ENCODE measurements around the gene MBOAT2. TPM values are rescaled to one million over a fixed set of nuclear protein-coding genes. Genes with fewer than 3 reads are reported as not detected.
"Not testable (repeated sequence)": the region's sequence is repeated elsewhere in the genome, so short reads cannot be mapped to it uniquely, and the experiment has no call there.

The MBOAT2 gene
- total and polyA plus RNA-seq, 2 of the 13 experiments (the other 11 are each of a cell fraction or from before 2014, with no cell fraction given): 0.11 to 0.36 TPM

- no TSS peak for BruUV-seq (replicated peaks)
- no peak overlapping the region for H3K27ac ChIP-seq (ENCODE audit: extremely low read length, insufficient read depth, low read length)
- POLR2A ChIA-PET: no interaction called here
- FAIRE-seq (no peak), DNase-seq (ENCODE audit: low spot score) (no peak), ATAC-seq (no peak)
- TF ChIP-seq REST (IDR thresholded peaks at IDR 0.05; ENCODE audit: borderline replicate concordance in 1 of 2, low read depth in 1 of 2, low read length in 2 of 2): no peak
- TF ChIP-seq, protein P1, sequence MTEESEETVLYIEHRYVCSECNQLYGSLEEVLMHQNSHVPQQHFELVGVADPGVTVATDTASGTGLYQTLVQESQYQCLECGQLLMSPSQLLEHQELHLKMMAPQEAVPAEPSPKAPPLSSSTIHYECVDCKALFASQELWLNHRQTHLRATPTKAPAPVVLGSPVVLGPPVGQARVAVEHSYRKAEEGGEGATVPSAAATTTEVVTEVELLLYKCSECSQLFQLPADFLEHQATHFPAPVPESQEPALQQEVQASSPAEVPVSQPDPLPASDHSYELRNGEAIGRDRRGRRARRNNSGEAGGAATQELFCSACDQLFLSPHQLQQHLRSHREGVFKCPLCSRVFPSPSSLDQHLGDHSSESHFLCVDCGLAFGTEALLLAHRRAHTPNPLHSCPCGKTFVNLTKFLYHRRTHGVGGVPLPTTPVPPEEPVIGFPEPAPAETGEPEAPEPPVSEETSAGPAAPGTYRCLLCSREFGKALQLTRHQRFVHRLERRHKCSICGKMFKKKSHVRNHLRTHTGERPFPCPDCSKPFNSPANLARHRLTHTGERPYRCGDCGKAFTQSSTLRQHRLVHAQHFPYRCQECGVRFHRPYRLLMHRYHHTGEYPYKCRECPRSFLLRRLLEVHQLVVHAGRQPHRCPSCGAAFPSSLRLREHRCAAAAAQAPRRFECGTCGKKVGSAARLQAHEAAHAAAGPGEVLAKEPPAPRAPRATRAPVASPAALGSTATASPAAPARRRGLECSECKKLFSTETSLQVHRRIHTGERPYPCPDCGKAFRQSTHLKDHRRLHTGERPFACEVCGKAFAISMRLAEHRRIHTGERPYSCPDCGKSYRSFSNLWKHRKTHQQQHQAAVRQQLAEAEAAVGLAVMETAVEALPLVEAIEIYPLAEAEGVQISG (CRISPR knock-in tag; IDR thresholded peaks at IDR 0.05): no peak
- TF ChIP-seq TOPORS (CRISPR knock-in tag; IDR thresholded peaks at IDR 0.05): no peak
- peaks cover 8% of the 10 kb centered on the region for H3K9me3 ChIP-seq (ENCODE audit: low read length)
- no peak overlapping the region for H3K9ac ChIP-seq (ENCODE audit: insufficient read depth, low read depth, low read length)
- H2AFZ ChIP-seq (ENCODE audit: low read length): no peak overlapping the region
- H3K4me1 ChIP-seq (ENCODE audit: insufficient read depth, low read length): no peaks in the 10 kb centered on the region
- no peaks in the 10 kb centered on the region for H3K79me2 ChIP-seq (ENCODE audit: insufficient read depth, low read length)
- no peaks in the 10 kb centered on the region for H3K36me3 ChIP-seq (replicated peaks in 1 of 2; ENCODE audit: control insufficient read depth in 1 of 2, insufficient read depth in 2 of 2, low read length in 2 of 2)
- no peak overlapping the region for H3K4me2 ChIP-seq (ENCODE audit: low read depth, low read length)
- CTCF ChIA-PET (ENCODE audit: low intra/inter-chr PET ratio, low total read pairs): no interaction called here
- peaks cover 0 to 6% of the 10 kb centered on the region in 2 experiments; a peak in 2 of 5 replicates for H3K27me3 ChIP-seq (ENCODE audit: control insufficient read depth in 1 of 2, insufficient read depth in 2 of 2, low read length in 2 of 2)
- intact Hi-C loops (cut with micrococcal nuclease; ENCODE audit: unreplicated experiment) (no loop called here), in situ Hi-C loops (cut with HindIII; ENCODE audit: extremely low pct_ligation_motif_present, low pct_unique_long_range_greater_than_20kb) (no loop called here)
- no peak overlapping the region for H3K4me3 ChIP-seq (replicated peaks in 1 of 3; ENCODE audit: insufficient read depth in 1 of 3, low read depth in 2 of 3, low read length in 3 of 3)
- WGBS (ENCODE audit: low lambda C conversion rate): 25% methylated on average over 6 of the region's 6 CpGs
- H4K20me1 ChIP-seq (ENCODE audit: insufficient read depth, low read length): no peaks in the 10 kb centered on the region
These were observed 49.5 kb upstream of the MBOAT2 start for GRCh38 chr2:9052821-9053533.

GRCh38 chr2:9051451-9051850 is 48.0 kb upstream of the MBOAT2 start:
- ATAC-seq; H3K9ac ChIP-seq (ENCODE audit: insufficient read depth, low read depth, low read length); H4K20me1 ChIP-seq (ENCODE audit: insufficient read depth, low read length); H3K36me3 ChIP-seq (replicated peaks in 1 of 2; ENCODE audit: control insufficient read depth in 1 of 2, insufficient read depth in 2 of 2, low read length in 2 of 2); H3K79me2 ChIP-seq (ENCODE audit: insufficient read depth, low read length); DNase-seq (ENCODE audit: low spot score); H3K9me3 ChIP-seq (ENCODE audit: low read length); H3K27me3 ChIP-seq (ENCODE audit: control insufficient read depth in 1 of 2, insufficient read depth in 2 of 2, low read length in 2 of 2); H3K27ac ChIP-seq (ENCODE audit: extremely low read length, insufficient read depth, low read length); in situ Hi-C loops (cut with HindIII; ENCODE audit: extremely low pct_ligation_motif_present, low pct_unique_long_range_greater_than_20kb); CTCF ChIA-PET (ENCODE audit: low intra/inter-chr PET ratio, low total read pairs); FAIRE-seq; H3K4me2 ChIP-seq (ENCODE audit: low read depth, low read length); BruUV-seq (replicated peaks); H3K4me3 ChIP-seq (replicated peaks in 1 of 3; ENCODE audit: insufficient read depth in 1 of 3, low read depth in 2 of 3, low read length in 3 of 3); POLR2A ChIA-PET; H2AFZ ChIP-seq (ENCODE audit: low read length); H3K4me1 ChIP-seq (ENCODE audit: insufficient read depth, low read length); intact Hi-C loops (cut with micrococcal nuclease; ENCODE audit: unreplicated experiment): not testable (repeated sequence)
- 48% methylated on average over 5 of the region's 5 CpGs for WGBS (ENCODE audit: low lambda C conversion rate)

Measured in HepG2 (cell line).